ENCODE data around the gene IMP4. TPM values are rescaled to one million over a fixed set of nuclear protein-coding genes. Genes with fewer than 3 reads are reported as not detected.

Gene IMP4
- total RNA-seq, 1 experiment from 2014 or later = 101 TPM

DNA sequence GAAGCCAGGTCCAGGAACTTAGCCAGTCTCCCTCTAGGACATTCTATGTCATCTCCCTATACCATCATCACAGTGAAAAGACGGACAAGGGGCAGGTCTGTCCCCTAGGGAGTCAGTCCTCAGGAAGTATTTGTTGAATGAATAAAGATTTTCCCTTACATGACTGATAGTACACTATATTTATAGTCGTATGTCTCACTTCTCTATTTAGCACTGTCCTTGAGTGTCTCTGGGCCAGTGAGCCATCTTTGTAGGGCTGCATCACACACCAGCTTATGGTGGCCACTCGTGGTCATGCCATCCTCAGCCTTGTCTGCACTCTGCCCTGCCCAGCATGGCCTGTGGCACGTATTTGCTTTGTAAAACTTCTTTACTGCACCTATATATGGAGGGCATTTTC lies 38.9 kb downstream of the IMP4 start:
- no peak overlapping the region for H2BK5ac ChIP-seq (ENCODE audit: insufficient read length, low read length)
- H3K27ac ChIP-seq (ENCODE audit: insufficient read length, low read depth, low read length) = no peak overlapping the region
- no peak overlapping the region for H3K9ac ChIP-seq (ENCODE audit: extremely low read depth, insufficient read length, low read length)
- no peak overlapping the region for H2AK5ac ChIP-seq (ENCODE audit: insufficient read length, low read length)
- no peak overlapping the region for H3K56ac ChIP-seq (ENCODE audit: insufficient read length, low read depth, low read length)
- H3T11ph ChIP-seq (ENCODE audit: low read length) = no peak overlapping the region
- H2BK120ac ChIP-seq (ENCODE audit: low read depth, low read length, poor library complexity, severe bottlenecking) = no peak overlapping the region
- Mint-ChIP-seq H3K4me3 (no peak overlapping the region), H3K9me3 (no peaks in the 10 kb centered on the region), H3K36me3 (ENCODE audit: insufficient read depth in 1 of 3, low read depth in 3 of 3) (no peaks in the 10 kb centered on the region; a peak in 2 of 7 replicates), H3K27me3 (ENCODE audit: low read depth) (no peaks in the 10 kb centered on the region; the same call in 1 of the 2 replicates), H3K27ac (no peak overlapping the region), H3K4me1 (0 out of 4 replicates have a peak, but pooled peaks cover 0 to 3% of the 10 kb centered on the region in 2 experiments)
- no peak overlapping the region for H3K23ac ChIP-seq (ENCODE audit: insufficient read length, low read depth, low read length)
- no peaks in the 10 kb centered on the region for H3K27me3 ChIP-seq (ENCODE audit: insufficient read depth, low read length)
- H2BK20ac ChIP-seq (ENCODE audit: low read depth, low read length, poor library complexity, severe bottlenecking) = no peak overlapping the region
- H3K9me3 ChIP-seq (ENCODE audit: control insufficient read depth, low read depth, low read length) = no peaks in the 10 kb centered on the region
- no peaks in the 10 kb centered on the region for H3K4me1 ChIP-seq (ENCODE audit: insufficient read depth, low read length)
- no peak overlapping the region for H2AFZ ChIP-seq (ENCODE audit: low read length)
- DNase-seq = no peak
- H3K79me2 ChIP-seq (ENCODE audit: insufficient read depth, low read length) = no peaks in the 10 kb centered on the region
- H4K8ac ChIP-seq (replicated peaks; ENCODE audit: insufficient read length, low read depth, low read length) = no peak overlapping the region
- no peak overlapping the region for H3K14ac ChIP-seq (ENCODE audit: insufficient read depth, low read length)
- H3K4me2 ChIP-seq (ENCODE audit: insufficient read depth, insufficient read length, low read length) = no peak overlapping the region
- no peak overlapping the region for H3K18ac ChIP-seq (ENCODE audit: insufficient read length, low read depth, low read length)
- H2BK15ac ChIP-seq (ENCODE audit: low read depth, low read length) = no peak overlapping the region
- TF ChIP-seq, protein P1, sequence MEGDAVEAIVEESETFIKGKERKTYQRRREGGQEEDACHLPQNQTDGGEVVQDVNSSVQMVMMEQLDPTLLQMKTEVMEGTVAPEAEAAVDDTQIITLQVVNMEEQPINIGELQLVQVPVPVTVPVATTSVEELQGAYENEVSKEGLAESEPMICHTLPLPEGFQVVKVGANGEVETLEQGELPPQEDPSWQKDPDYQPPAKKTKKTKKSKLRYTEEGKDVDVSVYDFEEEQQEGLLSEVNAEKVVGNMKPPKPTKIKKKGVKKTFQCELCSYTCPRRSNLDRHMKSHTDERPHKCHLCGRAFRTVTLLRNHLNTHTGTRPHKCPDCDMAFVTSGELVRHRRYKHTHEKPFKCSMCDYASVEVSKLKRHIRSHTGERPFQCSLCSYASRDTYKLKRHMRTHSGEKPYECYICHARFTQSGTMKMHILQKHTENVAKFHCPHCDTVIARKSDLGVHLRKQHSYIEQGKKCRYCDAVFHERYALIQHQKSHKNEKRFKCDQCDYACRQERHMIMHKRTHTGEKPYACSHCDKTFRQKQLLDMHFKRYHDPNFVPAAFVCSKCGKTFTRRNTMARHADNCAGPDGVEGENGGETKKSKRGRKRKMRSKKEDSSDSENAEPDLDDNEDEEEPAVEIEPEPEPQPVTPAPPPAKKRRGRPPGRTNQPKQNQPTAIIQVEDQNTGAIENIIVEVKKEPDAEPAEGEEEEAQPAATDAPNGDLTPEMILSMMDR (conservative IDR thresholded peaks at IDR 0.05) = no peak
- H4K5ac ChIP-seq (ENCODE audit: insufficient read length, low read depth, low read length) = no peak overlapping the region
- no CpG with 5 or more reads among the region's 4 CpGs for WGBS (ENCODE audit: extremely low coverage, insufficient read length, low lambda C conversion rate)
- no peak overlapping the region for H3K4ac ChIP-seq (ENCODE audit: low read depth, low read length)
- no peak overlapping the region for H2BK12ac ChIP-seq (ENCODE audit: insufficient read length, low read depth, low read length)
- no peak overlapping the region for H4K91ac ChIP-seq (ENCODE audit: insufficient read length, low read depth, low read length)
- no peaks in the 10 kb centered on the region for H3K23me2 ChIP-seq (ENCODE audit: insufficient read length, low read depth, low read length, poor library complexity, severe bottlenecking)
- H4K20me1 ChIP-seq (ENCODE audit: control insufficient read depth, insufficient read depth, insufficient read length) = no peaks in the 10 kb centered on the region
- no peaks in the 10 kb centered on the region for H3K79me1 ChIP-seq (ENCODE audit: insufficient read depth, low read depth, low read length, poor library complexity, severe bottlenecking)

Data from H9 (cell line).